Neural cell (in vitro differentiated cells): Measurements from ENCODE around the gene WRAP73.

Experiments
- CTCF ChIP-seq: fragments of 450-650 bp; IDR thresholded peaks from 2 replicates; pipeline ENCODE4 v1.5.1; 2014; ENCODE audit warnings: antibody characterized with exemption, mild to moderate bottlenecking, moderate library complexity; ENCODE audit not compliant: poor library complexity, severe bottlenecking
- EP300 ChIP-seq: fragments of 450-650 bp; conservative IDR thresholded peaks from 2 replicates; pipeline ENCODE4 v1.6.1; 2014; ENCODE audit warnings: antibody characterized with exemption, mild to moderate bottlenecking, moderate library complexity; ENCODE audit not compliant: poor library complexity, severe bottlenecking
- EZH2 ChIP-seq: fragments of 200-600, 300-800 bp; shearing (Covaris generic), sonication (generic); IDR thresholded peaks from 2 replicates; pipeline ENCODE4 v1.6.1; 2014; ENCODE audit warnings: antibody characterized with exemption, low read length, borderline replicate concordance, mild to moderate bottlenecking; ENCODE audit not compliant: insufficient read depth, poor library complexity, severe bottlenecking
- MXI1 ChIP-seq: fragments of 450-650 bp; conservative IDR thresholded peaks from 2 replicates; pipeline ENCODE4 v1.6.1; 2014; ENCODE audit warnings: antibody characterized with exemption, mild to moderate bottlenecking; ENCODE audit not compliant: poor library complexity, severe bottlenecking
- POLR2AphosphoS5 ChIP-seq: IDR thresholded peaks from 2 replicates; pipeline ENCODE4 v1.6.1; 2012
- RAD21 ChIP-seq: fragments of 450-650 bp; conservative IDR thresholded peaks from 2 replicates; pipeline ENCODE4 v1.6.1; 2014; ENCODE audit warnings: antibody characterized with exemption, mild to moderate bottlenecking, moderate library complexity
- SMC3 ChIP-seq: fragments of 450-650 bp; conservative IDR thresholded peaks from 2 replicates; pipeline ENCODE4 v1.6.1; 2014; ENCODE audit warnings: antibody characterized with exemption, mild to moderate bottlenecking, moderate library complexity; ENCODE audit not compliant: poor library complexity
- TAF1 ChIP-seq: IDR thresholded peaks from 2 replicates; pipeline ENCODE4 v1.6.1; 2012; ENCODE audit warnings: low read depth
- TF ChIP-seq, protein P1 (sequence below): IDR thresholded peaks from 2 replicates; pipeline ENCODE4 v1.6.1; 2012; ENCODE audit warnings: borderline replicate concordance

DNA sequence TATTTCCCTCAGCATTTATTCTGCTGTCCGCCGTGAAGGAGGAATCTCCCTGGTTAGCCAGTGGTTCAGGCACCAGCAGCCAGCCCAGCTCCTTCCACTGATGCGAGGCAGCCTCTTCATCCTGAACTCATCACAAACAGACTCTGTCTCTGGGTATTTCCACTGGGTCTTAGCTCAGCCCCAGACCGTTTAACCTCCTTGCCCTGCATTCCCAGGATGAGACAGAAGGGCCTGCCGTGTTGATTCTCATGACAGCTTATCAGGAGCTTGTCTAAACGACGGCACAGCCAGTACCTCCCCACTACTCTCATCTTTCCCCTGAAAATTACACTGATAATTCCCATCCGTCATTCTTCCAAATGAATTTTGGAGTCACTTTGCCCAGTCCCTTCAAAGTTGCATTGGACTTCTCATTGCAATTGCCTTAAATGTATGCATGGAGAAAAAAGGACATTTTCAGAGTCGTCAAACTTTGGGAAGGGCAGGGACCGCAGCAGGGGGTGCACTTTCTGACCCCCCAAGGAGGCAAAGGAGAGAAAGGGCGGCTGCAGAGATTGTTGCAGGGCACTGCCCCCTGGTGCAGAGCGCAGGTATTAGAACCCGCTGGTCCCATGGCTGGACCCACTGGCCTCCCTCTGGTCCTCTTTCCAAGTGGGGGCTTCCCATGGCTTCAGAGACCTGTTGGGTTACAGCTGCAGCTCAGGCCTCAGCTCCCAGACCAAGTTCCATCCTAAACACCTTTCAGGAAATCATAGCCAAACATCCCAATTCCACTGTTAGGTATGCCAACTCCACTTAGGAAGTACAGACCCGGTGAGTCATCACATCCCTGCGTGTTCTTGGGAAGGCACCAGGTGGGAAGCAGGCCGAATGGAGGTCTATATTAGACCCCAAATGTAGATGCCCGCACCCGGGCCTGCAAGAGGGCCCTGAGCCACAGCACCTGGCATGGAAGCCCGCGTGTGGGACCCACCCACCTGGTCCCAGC is 34.9 kb downstream of the WRAP73 start:
- TF ChIP-seq EP300 (no peak), POLR2AphosphoS5 (no peak), TAF1 (no peak), CTCF (peak; percentile 51), EZH2 (no peak), MXI1 (no peak), RAD21 (peak; percentile 24), SMC3 (peak; percentile 48)
- TF ChIP-seq, protein P1, sequence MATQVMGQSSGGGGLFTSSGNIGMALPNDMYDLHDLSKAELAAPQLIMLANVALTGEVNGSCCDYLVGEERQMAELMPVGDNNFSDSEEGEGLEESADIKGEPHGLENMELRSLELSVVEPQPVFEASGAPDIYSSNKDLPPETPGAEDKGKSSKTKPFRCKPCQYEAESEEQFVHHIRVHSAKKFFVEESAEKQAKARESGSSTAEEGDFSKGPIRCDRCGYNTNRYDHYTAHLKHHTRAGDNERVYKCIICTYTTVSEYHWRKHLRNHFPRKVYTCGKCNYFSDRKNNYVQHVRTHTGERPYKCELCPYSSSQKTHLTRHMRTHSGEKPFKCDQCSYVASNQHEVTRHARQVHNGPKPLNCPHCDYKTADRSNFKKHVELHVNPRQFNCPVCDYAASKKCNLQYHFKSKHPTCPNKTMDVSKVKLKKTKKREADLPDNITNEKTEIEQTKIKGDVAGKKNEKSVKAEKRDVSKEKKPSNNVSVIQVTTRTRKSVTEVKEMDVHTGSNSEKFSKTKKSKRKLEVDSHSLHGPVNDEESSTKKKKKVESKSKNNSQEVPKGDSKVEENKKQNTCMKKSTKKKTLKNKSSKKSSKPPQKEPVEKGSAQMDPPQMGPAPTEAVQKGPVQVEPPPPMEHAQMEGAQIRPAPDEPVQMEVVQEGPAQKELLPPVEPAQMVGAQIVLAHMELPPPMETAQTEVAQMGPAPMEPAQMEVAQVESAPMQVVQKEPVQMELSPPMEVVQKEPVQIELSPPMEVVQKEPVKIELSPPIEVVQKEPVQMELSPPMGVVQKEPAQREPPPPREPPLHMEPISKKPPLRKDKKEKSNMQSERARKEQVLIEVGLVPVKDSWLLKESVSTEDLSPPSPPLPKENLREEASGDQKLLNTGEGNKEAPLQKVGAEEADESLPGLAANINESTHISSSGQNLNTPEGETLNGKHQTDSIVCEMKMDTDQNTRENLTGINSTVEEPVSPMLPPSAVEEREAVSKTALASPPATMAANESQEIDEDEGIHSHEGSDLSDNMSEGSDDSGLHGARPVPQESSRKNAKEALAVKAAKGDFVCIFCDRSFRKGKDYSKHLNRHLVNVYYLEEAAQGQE, result no peak
